ENCODE results near the gene ARL15.
"Not testable (repeated sequence)": the region's sequence is repeated elsewhere in the genome, so short reads cannot be mapped to it uniquely, and the experiment has no call there.

Gene ARL15

DNA sequence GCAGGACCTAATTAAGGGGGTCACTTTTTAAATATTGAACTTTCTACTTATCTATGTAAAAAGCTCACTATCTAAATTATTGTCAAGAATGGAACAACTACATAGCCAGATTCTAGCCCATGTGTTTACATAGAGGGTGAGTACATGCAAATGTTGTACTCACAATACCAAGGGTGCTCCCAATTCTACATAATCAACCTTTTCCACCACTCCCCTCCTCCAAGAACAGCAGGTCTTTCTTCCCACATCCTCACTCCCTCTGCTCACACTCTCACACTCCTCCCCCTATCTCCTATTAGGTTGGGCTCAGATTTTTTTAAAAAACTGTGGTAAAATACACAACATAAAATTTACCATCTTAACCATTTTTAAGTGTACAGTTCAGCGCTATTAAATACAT lies 325.4 kb downstream of the ARL15 start:
- Histone ChIP-seq H3K4me1 (no peaks in the 10 kb centered on the region), H3K9ac (no peak overlapping the region), H3K36me3 (peaks cover 0 to 8% (median 0%) of the 10 kb centered on the region in 11 experiments; a peak in 2 of 22 replicates), H3K4me3 (no peak overlapping the region), H3K4me2 (no peak overlapping the region), H3K9me3 (replicated peaks in 1 of 11) (peaks cover 0 to 8% (median 0%) of the 10 kb centered on the region in 11 experiments; a peak in 1 of 22 replicates), H3K27ac (no peak overlapping the region), H3K27me3 (no peaks in the 10 kb centered on the region), H4K20me1 (no peaks in the 10 kb centered on the region)
- TF ChIP-seq Cebpa-rat (IDR thresholded peaks at IDR 0.05): no peak

DNA sequence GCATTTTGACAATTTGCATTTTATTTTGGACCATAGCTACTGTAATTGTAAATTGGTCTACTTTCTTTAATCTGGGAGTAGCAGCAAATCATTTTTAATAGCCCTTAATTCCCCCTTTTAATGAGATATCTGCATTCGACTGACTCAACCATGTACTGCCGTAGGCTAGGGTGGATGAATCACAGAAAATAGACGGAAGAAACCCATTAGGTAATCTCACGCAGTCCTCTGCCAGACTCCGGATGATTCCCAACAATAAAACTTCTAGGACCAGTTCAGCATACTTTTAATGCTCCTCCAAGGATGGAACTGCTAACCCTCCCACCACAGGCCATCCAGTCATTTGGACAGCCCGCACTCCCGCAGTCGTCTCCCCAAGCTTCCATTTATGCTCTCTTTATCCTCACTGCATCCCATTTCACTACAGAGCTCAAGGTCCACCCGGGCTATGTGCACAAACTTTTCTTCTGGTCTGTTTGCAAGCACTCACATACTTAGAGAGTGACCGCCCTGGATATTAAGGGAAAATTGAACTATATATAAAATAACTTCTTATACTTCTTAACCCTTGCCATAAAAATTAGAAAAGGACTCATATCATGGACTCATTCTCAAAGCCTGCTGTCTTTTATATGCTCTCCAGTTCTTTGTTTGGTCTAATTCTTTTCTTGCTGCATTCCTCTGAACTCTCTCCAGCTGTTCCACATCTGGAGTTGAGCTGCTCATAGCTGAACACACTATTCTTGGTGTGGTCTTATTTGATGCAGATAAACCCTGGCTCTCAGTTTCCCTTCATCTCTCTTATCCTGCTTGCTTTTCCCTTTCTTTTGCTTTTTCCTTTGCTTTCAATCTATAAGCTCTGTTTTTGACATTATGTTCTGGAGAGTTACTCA lies 326.6 kb downstream of the ARL15 start:
- Histone ChIP-seq H3K27ac (no peak overlapping the region), H3K4me3 (no peak overlapping the region), H4K20me1 (no peaks in the 10 kb centered on the region), H3K36me3 (peaks cover 0 to 5% (median 0%) of the 10 kb centered on the region in 11 experiments; a peak in 1 of 22 replicates), H3K9me3 (replicated peaks in 1 of 11) (peaks cover 0 to 8% (median 0%) of the 10 kb centered on the region in 11 experiments; a peak in 1 of 22 replicates), H3K27me3 (no peaks in the 10 kb centered on the region), H3K4me2 (no peak overlapping the region), H3K9ac (no peak overlapping the region), H3K4me1 (no peaks in the 10 kb centered on the region)
- TF ChIP-seq Cebpa-rat (IDR thresholded peaks at IDR 0.05): no peak

DNA sequence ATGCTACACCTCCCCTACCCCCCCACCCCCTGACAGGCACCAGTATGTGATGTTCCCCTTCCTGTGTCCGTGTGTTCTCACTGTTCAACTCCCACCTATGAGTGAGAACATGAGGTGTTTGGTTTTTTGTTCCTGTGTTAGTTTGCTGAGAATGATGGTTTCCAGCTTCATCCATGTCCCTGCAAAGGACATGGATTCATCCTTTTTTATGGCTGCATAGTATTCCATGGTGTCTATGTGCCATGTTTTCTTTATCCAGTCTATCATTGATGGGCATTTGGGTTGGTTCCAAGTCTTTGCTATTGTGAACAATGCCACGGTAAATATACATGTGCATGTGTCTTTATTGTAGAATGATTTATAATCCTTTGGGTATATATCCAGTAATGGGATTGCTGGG lies 328.1 kb downstream of the ARL15 start:
- H3K27me3 ChIP-seq; H3K9me3 ChIP-seq (replicated peaks in 1 of 11); H3K27ac ChIP-seq; H3K36me3 ChIP-seq; H3K4me3 ChIP-seq; H3K4me2 ChIP-seq; H3K4me1 ChIP-seq; H3K9ac ChIP-seq; H4K20me1 ChIP-seq: not testable (repeated sequence)

DNA sequence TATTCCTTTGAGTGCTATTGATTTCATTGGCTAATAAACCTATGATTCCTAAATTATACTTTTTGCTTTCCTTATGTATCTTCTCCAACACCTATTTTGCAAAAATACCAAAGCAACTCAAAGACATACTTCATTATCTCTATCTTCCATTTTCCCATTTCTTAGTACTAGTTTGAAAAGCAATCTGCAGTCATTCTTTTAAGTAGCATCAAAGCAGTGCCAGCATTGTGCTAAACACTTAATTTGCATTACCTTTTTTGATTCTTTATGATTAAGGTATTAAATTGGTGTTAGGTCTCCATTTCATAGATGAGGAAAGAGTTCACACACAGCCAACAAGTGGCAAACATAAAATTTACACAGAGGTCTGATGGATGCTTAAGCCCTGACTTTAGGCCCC lies 330.3 kb downstream of the ARL15 start:
- H3K27me3 ChIP-seq: no peaks in the 10 kb centered on the region
- TF ChIP-seq Cebpa-rat (IDR thresholded peaks at IDR 0.05): no peak
- peaks cover 0 to 8% (median 0%) of the 10 kb centered on the region in 11 experiments; a peak in 1 of 22 replicates for H3K9me3 ChIP-seq (replicated peaks in 1 of 11)
- H3K4me3 ChIP-seq: no peak overlapping the region
- no peak overlapping the region for H3K9ac ChIP-seq
- no peak overlapping the region for H3K27ac ChIP-seq
- no peaks in the 10 kb centered on the region for H4K20me1 ChIP-seq
- no peaks in the 10 kb centered on the region for H3K4me1 ChIP-seq
- no peak overlapping the region for H3K4me2 ChIP-seq
- peaks cover 0 to 12% (median 5%) of the 10 kb centered on the region in 11 experiments; a peak in 6 of 22 replicates for H3K36me3 ChIP-seq

DNA sequence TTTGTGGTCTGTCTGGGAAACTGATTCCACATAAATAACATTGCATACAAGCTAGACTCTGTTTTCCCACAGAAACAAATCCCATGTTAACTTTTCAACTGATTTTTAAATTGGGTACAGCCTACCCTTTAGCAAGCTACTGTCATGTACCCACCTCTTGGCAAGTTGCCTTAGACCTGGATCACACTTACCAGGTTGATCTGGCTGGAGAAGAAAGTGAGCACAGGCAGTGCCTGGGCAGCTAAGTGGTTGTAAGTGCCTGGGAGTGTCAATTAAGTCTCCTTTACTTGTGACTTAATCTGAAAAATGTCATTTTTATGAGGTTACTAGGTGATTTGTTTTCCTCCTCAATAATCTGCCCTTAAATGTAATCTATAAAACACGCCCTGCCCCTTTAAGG lies 336.4 kb downstream of the ARL15 start:
- Histone ChIP-seq H3K9me3 (replicated peaks in 1 of 11) (no peaks in the 10 kb centered on the region), H3K27ac (no peak overlapping the region), H3K4me2 (no peak overlapping the region), H3K9ac (no peak overlapping the region), H3K36me3 (peaks cover 0 to 15% (median 5%) of the 10 kb centered on the region in 11 experiments; a peak in 7 of 22 replicates), H3K4me3 (no peak overlapping the region), H3K4me1 (no peaks in the 10 kb centered on the region), H4K20me1 (no peaks in the 10 kb centered on the region), H3K27me3 (no peaks in the 10 kb centered on the region)
- no peak for TF ChIP-seq Cebpa-rat (IDR thresholded peaks at IDR 0.05)

DNA sequence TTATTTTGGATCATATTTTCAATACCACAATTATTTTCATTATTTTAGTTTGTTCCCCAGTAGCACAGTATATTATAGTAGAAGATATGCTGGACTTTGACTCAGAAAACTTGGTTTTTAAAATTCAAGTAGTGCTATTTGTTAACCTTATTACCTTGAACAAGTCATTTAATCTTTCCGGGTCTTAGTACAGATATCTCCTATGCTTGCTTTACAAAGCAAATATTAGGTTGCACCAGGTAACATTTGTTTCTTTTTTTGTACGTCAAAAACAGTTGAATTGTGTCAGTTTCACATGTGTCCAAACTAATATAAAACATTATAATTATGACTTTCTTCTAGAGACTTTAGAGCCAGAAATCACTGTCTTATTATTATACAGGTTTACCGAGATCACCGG lies 338.1 kb downstream of the ARL15 start:
- Histone ChIP-seq H4K20me1 (no peaks in the 10 kb centered on the region), H3K4me3 (no peak overlapping the region)
- TF ChIP-seq Cebpa-rat (IDR thresholded peaks at IDR 0.05): no peak

DNA sequence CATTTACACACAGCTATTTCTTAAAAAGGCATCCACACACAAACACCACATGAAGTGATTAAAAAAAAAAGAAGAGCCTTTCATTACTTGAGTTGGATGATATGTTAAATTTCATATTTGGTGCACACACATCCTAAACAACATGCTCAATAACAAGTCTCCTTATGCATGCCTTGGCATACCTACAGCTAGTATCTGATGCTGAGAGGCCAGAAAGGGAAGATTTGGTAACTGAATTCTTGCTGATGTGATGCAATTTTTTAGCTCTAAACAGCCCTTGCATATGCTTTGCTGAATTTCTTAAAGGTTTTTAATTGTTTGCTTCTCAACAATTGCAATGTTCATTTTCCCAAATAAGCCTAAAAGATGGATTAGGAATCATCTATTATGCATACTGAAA lies 338.8 kb downstream of the ARL15 start:
- H3K9me3 ChIP-seq (replicated peaks in 1 of 11): peaks cover 0 to 6% (median 0%) of the 10 kb centered on the region in 11 experiments; a peak in 2 of 22 replicates
- H3K27me3 ChIP-seq: no peaks in the 10 kb centered on the region
- H3K4me2 ChIP-seq: no peak overlapping the region
- no peaks in the 10 kb centered on the region for H4K20me1 ChIP-seq
- H3K9ac ChIP-seq: no peak overlapping the region
- H3K27ac ChIP-seq: no peak overlapping the region
- H3K36me3 ChIP-seq: peaks cover 0 to 14% (median 5%) of the 10 kb centered on the region in 11 experiments; a peak in 9 of 22 replicates
- H3K4me3 ChIP-seq: no peak overlapping the region
- no peaks in the 10 kb centered on the region for H3K4me1 ChIP-seq
- no peak for TF ChIP-seq Cebpa-rat (IDR thresholded peaks at IDR 0.05)

More for the DNA sequence above, 338.1 kb downstream of the ARL15 start:
- peaks cover 0 to 15% (median 5%) of the 10 kb centered on the region in 11 experiments; a peak in 7 of 22 replicates for H3K36me3 ChIP-seq
- H3K27me3 ChIP-seq: no peaks in the 10 kb centered on the region
- no peak overlapping the region for H3K4me2 ChIP-seq
- H3K4me1 ChIP-seq: no peaks in the 10 kb centered on the region
- H3K9me3 ChIP-seq (replicated peaks in 1 of 11): peaks cover 0 to 6% (median 0%) of the 10 kb centered on the region in 11 experiments; a peak in 2 of 22 replicates
- H3K27ac ChIP-seq: no peak overlapping the region
- no peak overlapping the region for H3K9ac ChIP-seq

DNA sequence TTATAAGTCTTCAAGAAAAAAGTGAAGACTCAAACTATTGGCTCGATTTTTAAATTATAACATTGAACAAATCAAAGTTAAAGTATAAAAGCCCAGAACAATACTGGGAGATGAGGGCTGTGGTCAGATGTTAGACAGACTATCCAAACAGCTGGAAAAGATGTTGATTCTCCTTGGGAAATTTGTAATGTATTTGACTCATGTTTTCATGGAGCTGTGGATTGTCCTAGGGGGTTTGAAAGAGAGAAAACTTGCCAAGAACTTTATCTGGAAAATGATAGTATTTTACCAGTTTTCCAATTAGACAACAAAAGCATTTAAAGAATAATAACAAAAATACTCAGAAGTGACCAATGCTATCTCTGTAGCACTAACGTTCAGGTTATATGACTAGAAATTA lies 339.2 kb downstream of the ARL15 start:
- H3K4me3 ChIP-seq: no peak overlapping the region
- TF ChIP-seq Cebpa-rat (IDR thresholded peaks at IDR 0.05): no peak
- H3K36me3 ChIP-seq: peaks cover 0 to 16% (median 5%) of the 10 kb centered on the region in 11 experiments; a peak in 8 of 22 replicates
- H3K27me3 ChIP-seq: no peaks in the 10 kb centered on the region
- H3K9ac ChIP-seq: no peak overlapping the region
- no peaks in the 10 kb centered on the region for H3K4me1 ChIP-seq
- H3K9me3 ChIP-seq (replicated peaks in 1 of 11): peaks cover 0 to 6% (median 0%) of the 10 kb centered on the region in 11 experiments; a peak in 2 of 22 replicates
- no peak overlapping the region for H3K4me2 ChIP-seq
- no peaks in the 10 kb centered on the region for H4K20me1 ChIP-seq
- H3K27ac ChIP-seq: no peak overlapping the region

DNA sequence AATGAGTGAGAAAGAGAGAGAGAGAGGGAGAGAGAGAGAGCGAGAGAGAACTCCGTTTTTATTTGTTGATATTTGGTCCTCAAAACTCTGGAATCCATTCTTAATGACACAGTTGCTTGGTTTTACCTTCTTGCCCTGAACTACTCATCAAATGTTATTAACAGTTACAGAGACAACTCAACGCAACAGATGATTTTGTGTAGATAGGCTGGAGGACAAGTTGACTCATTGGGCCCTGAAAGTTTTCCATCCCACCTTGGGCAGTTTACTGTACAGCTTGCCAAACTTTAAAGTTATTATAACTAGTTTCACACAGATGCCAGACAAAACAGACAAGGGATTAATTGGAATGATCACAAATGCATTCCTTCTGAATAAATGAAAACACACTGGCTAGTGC lies 339.9 kb downstream of the ARL15 start:
- no peaks in the 10 kb centered on the region for H3K4me1 ChIP-seq
- no peak overlapping the region for H3K27ac ChIP-seq
- no peak overlapping the region for H3K9ac ChIP-seq
- H4K20me1 ChIP-seq: no peaks in the 10 kb centered on the region
- H3K27me3 ChIP-seq: no peaks in the 10 kb centered on the region
- H3K36me3 ChIP-seq: peaks cover 0 to 16% (median under 1%) of the 10 kb centered on the region in 11 experiments; a peak in 5 of 22 replicates
- TF ChIP-seq Cebpa-rat (IDR thresholded peaks at IDR 0.05): no peak
- no peak overlapping the region for H3K4me2 ChIP-seq
- H3K4me3 ChIP-seq: no peak overlapping the region
- H3K9me3 ChIP-seq (replicated peaks in 1 of 11): peaks cover 0 to 6% (median 0%) of the 10 kb centered on the region in 11 experiments; a peak in 2 of 22 replicates
